GM12878 (cell line): ENCODE data around the gene MTMR10. TPM values are rescaled to one million over a fixed set of nuclear protein-coding genes. Genes with fewer than 3 reads are reported as not detected.

ENCODE experiments used
- ATAC-seq: fragments of 200-7000 bp; cut with Tn5 transposase; 3 replicates; pipeline ENCODE4 v1.9.1; 2020; ENCODE audit warnings: mild to moderate bottlenecking, moderate library complexity
- BruUV-seq: library from RNA; stranded (reverse); fragments of 400-500 nt; replicated peaks from 2 replicates; lab custom pipeline; 2021; lab: Mats Ljungman, UMichigan
- CTCF ChIA-PET: fragments of 300-600 bp; sonication (Branson Sonifier 250); formaldehyde crosslinking; extraction: SDS; loops from one replicate; lab custom pipeline; 2021; ENCODE audit warnings: inconsistent platforms; lab: Yijun Ruan, JAX
- POLR2A ChIA-PET: fragments of 350-600 bp; formaldehyde crosslinking; extraction: SDS; loops from one replicate; lab custom pipeline; 2021; ENCODE audit warnings: inconsistent platforms; lab: Charles Lee
- RAD21 ChIA-PET: fragments of 300-600 bp; sonication (Branson Sonifier 250); formaldehyde crosslinking; loops from one replicate; lab custom pipeline; 2023; ENCODE audit warnings: antibody characterized with exemption; ENCODE audit not compliant: unreplicated experiment; lab: Charles Lee
- SMC1A ChIA-PET: fragments of 300-600 bp; sonication (Branson Sonifier 250); formaldehyde crosslinking; loops from one replicate; lab custom pipeline; 2023; ENCODE audit not compliant: unreplicated experiment, uncharacterized antibody; lab: Charles Lee
- DNase-seq: peaks from one replicate; pipeline ENCODE4 v3.0.0-alpha.2; 2011; ENCODE audit warnings: low read depth, low spot score
- FAIRE-seq: peaks from 3 replicates; lab custom pipeline; 2011; peaks lifted over from hg19 to GRCh38; lab: Jason Lieb, UNC
- H2AFZ ChIP-seq: 2 replicates; pipeline ENCODE4 v1.6.0; 2011; ENCODE audit warnings: low read depth, low read length, control low read depth; ENCODE audit not compliant: control insufficient read depth
- H3K27ac ChIP-seq: 2 replicates; pipeline ENCODE4 v1.5.1; 2011; ENCODE audit warnings: control low read depth; ENCODE audit not compliant: control insufficient read depth, insufficient read depth
- H3K27me3 ChIP-seq, 2 experiments: replicated peaks in 1 of 2; 2 replicates each; pipeline versions ENCODE4 v1.6.0 to v1.6.1; 2011; ENCODE audit warnings: low read length in 1 of 2; ENCODE audit not compliant: control insufficient read depth in 2 of 2, insufficient read depth in 2 of 2
- H3K36me3 ChIP-seq, 2 experiments: 2 replicates each; pipeline ENCODE4 v1.5.1; 2011; ENCODE audit warnings: low read length in 1 of 2; ENCODE audit not compliant: control insufficient read depth in 2 of 2, insufficient read depth in 2 of 2
- H3K4me1 ChIP-seq: 2 replicates; pipeline ENCODE4 v1.6.1; 2011; ENCODE audit warnings: mild to moderate bottlenecking, low read length, moderate library complexity, mixed read lengths; ENCODE audit not compliant: control insufficient read depth, insufficient read depth
- H3K4me2 ChIP-seq: 2 replicates; pipeline ENCODE4 v1.6.0; 2011; ENCODE audit warnings: control low read depth; ENCODE audit not compliant: control insufficient read depth, insufficient read depth
- H3K4me3 ChIP-seq: fragments of 200-600 bp; sonication (generic); 2 replicates; pipeline ENCODE4 v1.5.1; 2016
- H3K79me2 ChIP-seq: 2 replicates; pipeline ENCODE4 v1.6.0; 2011; ENCODE audit warnings: low read length; ENCODE audit not compliant: control insufficient read depth, insufficient read depth
- H3K9ac ChIP-seq: 2 replicates; pipeline ENCODE4 v1.8.0; 2011; ENCODE audit warnings: low read length, control low read depth, mixed read lengths; ENCODE audit not compliant: control insufficient read depth, insufficient read depth
- H3K9me3 ChIP-seq: replicated peaks from 3 replicates; pipeline ENCODE4 v1.5.1; 2011; ENCODE audit warnings: mild to moderate bottlenecking, low read length; ENCODE audit not compliant: control insufficient read depth, insufficient read depth
- H4K20me1 ChIP-seq: 2 replicates; pipeline ENCODE4 v1.6.0; 2011; ENCODE audit not compliant: control insufficient read depth, insufficient read depth
- BCL11A ChIP-seq: IDR thresholded peaks from 2 replicates; pipeline ENCODE4 v1.6.1; 2011; ENCODE audit warnings: low read depth, low read length
- BHLHE40 ChIP-seq, 2 experiments: fragments of 450-650 bp in 1 of 2; IDR thresholded peaks; 2 replicates each; pipeline ENCODE4 v1.6.1; 2011 to 2017; ENCODE audit warnings: low read depth in 2 of 2, borderline replicate concordance in 1 of 2, improper control_type of control experiment in 1 of 2, low read length in 1 of 2, mild to moderate bottlenecking in 1 of 2
- BRCA1 ChIP-seq: IDR thresholded peaks from 2 replicates; pipeline ENCODE4 v1.6.1; 2011; ENCODE audit warnings: low read depth, low read length, improper control_type of control experiment
- CHD2 ChIP-seq: IDR thresholded peaks from 2 replicates; pipeline ENCODE4 v1.6.1; 2011; ENCODE audit warnings: low read depth, low read length, improper control_type of control experiment, borderline replicate concordance
- EED ChIP-seq: sonication (generic); IDR thresholded peaks from 2 replicates; pipeline ENCODE4 v1.6.1; 2016; ENCODE audit warnings: antibody characterized with exemption, low read depth
- EGR1 ChIP-seq, 2 experiments: IDR thresholded peaks; 1 replicate in 1 of 2; 2 replicates in 1 of 2; pipeline ENCODE4 v1.6.1; 2011 to 2012; ENCODE audit warnings: low read depth in 2 of 2, low read length in 2 of 2, borderline replicate concordance in 1 of 2, mild to moderate bottlenecking in 1 of 2, moderate library complexity in 1 of 2
- HDGF ChIP-seq: fragments of 450-650 bp; IDR thresholded peaks from 2 replicates; pipeline ENCODE4 v1.6.1; 2016; ENCODE audit warnings: antibody characterized with exemption
- JUNB ChIP-seq: IDR thresholded peaks from 2 replicates; pipeline ENCODE4 v1.6.1; 2016; ENCODE audit warnings: antibody characterized with exemption, mild to moderate bottlenecking
- LARP7 ChIP-seq: fragments of 450-650 bp; IDR thresholded peaks from 2 replicates; pipeline ENCODE4 v1.6.1; 2017; ENCODE audit warnings: mild to moderate bottlenecking
- NBN ChIP-seq: fragments of 450-650 bp; IDR thresholded peaks from 2 replicates; pipeline ENCODE4 v1.6.1; 2016
- NFXL1 ChIP-seq: fragments of 450-650 bp; IDR thresholded peaks from 2 replicates; pipeline ENCODE4 v1.6.1; 2017; ENCODE audit warnings: antibody characterized with exemption, mild to moderate bottlenecking, borderline replicate concordance
- POLR2A ChIP-seq: IDR thresholded peaks from 2 replicates; pipeline ENCODE4 v1.6.1; 2011; ENCODE audit warnings: low read depth, mild to moderate bottlenecking, low read length
- POU2F2 ChIP-seq: IDR thresholded peaks from 3 replicates; pipeline ENCODE4 v1.6.1; 2011; ENCODE audit warnings: low read depth, mild to moderate bottlenecking, low read length, borderline replicate concordance
- SMAD1 ChIP-seq: fragments of 450-650 bp; IDR thresholded peaks from 2 replicates; pipeline ENCODE4 v1.6.1; 2018; ENCODE audit warnings: mild to moderate bottlenecking, low read depth; ENCODE audit not compliant: partially characterized antibody
- SMARCA5 ChIP-seq: fragments of 450-650 bp; IDR thresholded peaks from 2 replicates; pipeline ENCODE4 v1.6.1; 2017; ENCODE audit warnings: mild to moderate bottlenecking
- SUZ12 ChIP-seq: fragments of 200-600 bp; sonication (generic); IDR thresholded peaks from one replicate; pipeline ENCODE4 v1.6.1; 2018; ENCODE audit warnings: antibody characterized with exemption, mild to moderate bottlenecking; ENCODE audit not compliant: unreplicated experiment
- ZNF217 ChIP-seq: fragments of 450-650 bp; IDR thresholded peaks from 2 replicates; pipeline ENCODE4 v1.6.1; 2017; ENCODE audit warnings: antibody characterized with exemption, mild to moderate bottlenecking
- ZNF592 ChIP-seq: fragments of 450-650 bp; IDR thresholded peaks from 2 replicates; pipeline ENCODE4 v1.6.1; 2017; ENCODE audit warnings: mild to moderate bottlenecking, moderate library complexity
- ZZZ3 ChIP-seq: IDR thresholded peaks from 2 replicates; pipeline ENCODE4 v1.6.1; 2011; ENCODE audit warnings: low read depth; ENCODE audit not compliant: control insufficient read depth, insufficient read length
- WGBS: methylation state at CpG from one replicate; pipeline ENCODE4 v1.1.6; 2016; ENCODE audit warnings: low lambda C conversion rate; ENCODE audit not compliant: insufficient replicate concordance, insufficient coverage; ENCODE audit errors: missing lambda C conversion rate; 5-methylcytosine and 5-hydroxymethylcytosine counted together
- in situ Hi-C: fragments of 300-500 bp; cut with MboI; formaldehyde crosslinking; loops from 9 replicates; pipeline ENCODE4 v1.14.3; 2018; ENCODE audit warnings: mixed read lengths
- intact Hi-C: fragments of 100-400 bp; cut with micrococcal nuclease; formaldehyde crosslinking; loops from one replicate; pipeline ENCODE4 v1.14.2; 2022; ENCODE audit not compliant: unreplicated experiment
- polyA plus RNA-seq, 11 experiments: library from polyadenylated mRNA; depleted of rRNA in 4 of 11; unstranded in 6 of 11; stranded (reverse) in 5 of 11; fragments of >200 nt; fragmentation: Nextera tagmentation in 4 of 11; fragmentation: Illumina TruSeq in 1 of 11; extraction: Ambion mirVana in 4 of 11; extraction: Trizol in 1 of 11; gene quantifications; 1 replicate in 1 of 11; 2 replicates in 10 of 11; pipeline versions ENCODE4 v1.2.1 to v1.2.3, GENCODE V29; 2011 to 2016; ENCODE audit warnings: inconsistent platforms in 2 of 11, missing spikeins in 2 of 11, low read depth in 1 of 11
- total RNA-seq, 4 experiments: library from RNA; depleted of rRNA in 3 of 4; stranded (reverse); fragments of >200 nt in 3 of 4; fragmentation: Illumina TruSeq in 1 of 4; extraction: Trizol in 1 of 4; gene quantifications; 2 replicates each; pipeline versions ENCODE4 v1.2.1 to v1.2.3, GENCODE V29; 2013 to 2021
- TF ChIP-seq, protein P1 (sequence below): fragments of 450-650 bp; IDR thresholded peaks from 2 replicates; pipeline ENCODE4 v1.6.1; 2016; ENCODE audit warnings: mild to moderate bottlenecking, moderate library complexity, borderline replicate concordance

The MTMR10 gene
- total and polyA plus RNA-seq, 10 of the 15 experiments (the other 5 are each of a cell fraction or from before 2014, with no cell fraction given) = 1.9 to 13.6 (median 8.9) TPM

DNA sequence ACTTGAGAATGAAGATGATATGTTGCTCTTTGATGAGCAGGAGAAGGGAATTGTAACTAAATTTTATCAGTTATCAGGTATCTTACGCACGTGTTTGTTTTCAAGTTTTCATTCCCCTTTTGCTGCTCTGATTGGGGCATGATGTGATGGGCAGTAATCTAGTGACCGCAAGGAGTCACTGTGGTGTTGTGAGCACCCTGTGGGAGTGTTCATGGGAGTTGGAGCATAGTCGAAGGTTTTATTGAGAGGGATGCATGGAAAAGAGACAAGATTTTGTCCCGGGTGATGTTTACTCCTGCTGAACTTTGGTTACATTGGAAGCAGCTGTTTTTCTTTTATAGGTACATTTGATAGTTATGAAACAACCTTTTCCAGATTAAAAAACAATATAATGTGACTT lies 85.6 kb downstream of the MTMR10 start:
- WGBS = 98% methylated on average over 5 of the region's 5 CpGs

More for the DNA sequence above, 85.6 kb downstream of the MTMR10 start:
- no TSS peak for BruUV-seq
- Histone ChIP-seq H3K36me3 (peaks cover 2 to 4% of the 10 kb centered on the region in 2 experiments; a peak in 3 of 4 replicates), H2AFZ (no peak overlapping the region), H3K9ac (no peak overlapping the region), H3K4me1 (no peaks in the 10 kb centered on the region), H3K79me2 (no peaks in the 10 kb centered on the region), H4K20me1 (no peaks in the 10 kb centered on the region), H3K9me3 (no peaks in the 10 kb centered on the region), H3K4me3 (no peak overlapping the region), H3K4me2 (no peak overlapping the region), H3K27ac (no peak overlapping the region), H3K27me3 (no peaks in the 10 kb centered on the region)
- in situ Hi-C loops = no loop called here
- FAIRE-seq = no peak
- ChIA-PET RAD21 (no interaction called here), CTCF (interaction anchor here (1.7 kb wide), 2 partner anchors 12 to 223 kb away, joined by 3 read pairs; no protein-coding TSS in a partner anchor), POLR2A (no interaction called here), SMC1A (no interaction called here)
- no peak for ATAC-seq
- intact Hi-C loops = loop anchor here (10.0 kb wide), 1 partner anchor 419 kb away; the partner anchor contains the start of gene KLF13
- TF ChIP-seq EED = no peak
- no peak for TF ChIP-seq ZNF217
- no peak for TF ChIP-seq POLR2A
- TF ChIP-seq, protein P1, sequence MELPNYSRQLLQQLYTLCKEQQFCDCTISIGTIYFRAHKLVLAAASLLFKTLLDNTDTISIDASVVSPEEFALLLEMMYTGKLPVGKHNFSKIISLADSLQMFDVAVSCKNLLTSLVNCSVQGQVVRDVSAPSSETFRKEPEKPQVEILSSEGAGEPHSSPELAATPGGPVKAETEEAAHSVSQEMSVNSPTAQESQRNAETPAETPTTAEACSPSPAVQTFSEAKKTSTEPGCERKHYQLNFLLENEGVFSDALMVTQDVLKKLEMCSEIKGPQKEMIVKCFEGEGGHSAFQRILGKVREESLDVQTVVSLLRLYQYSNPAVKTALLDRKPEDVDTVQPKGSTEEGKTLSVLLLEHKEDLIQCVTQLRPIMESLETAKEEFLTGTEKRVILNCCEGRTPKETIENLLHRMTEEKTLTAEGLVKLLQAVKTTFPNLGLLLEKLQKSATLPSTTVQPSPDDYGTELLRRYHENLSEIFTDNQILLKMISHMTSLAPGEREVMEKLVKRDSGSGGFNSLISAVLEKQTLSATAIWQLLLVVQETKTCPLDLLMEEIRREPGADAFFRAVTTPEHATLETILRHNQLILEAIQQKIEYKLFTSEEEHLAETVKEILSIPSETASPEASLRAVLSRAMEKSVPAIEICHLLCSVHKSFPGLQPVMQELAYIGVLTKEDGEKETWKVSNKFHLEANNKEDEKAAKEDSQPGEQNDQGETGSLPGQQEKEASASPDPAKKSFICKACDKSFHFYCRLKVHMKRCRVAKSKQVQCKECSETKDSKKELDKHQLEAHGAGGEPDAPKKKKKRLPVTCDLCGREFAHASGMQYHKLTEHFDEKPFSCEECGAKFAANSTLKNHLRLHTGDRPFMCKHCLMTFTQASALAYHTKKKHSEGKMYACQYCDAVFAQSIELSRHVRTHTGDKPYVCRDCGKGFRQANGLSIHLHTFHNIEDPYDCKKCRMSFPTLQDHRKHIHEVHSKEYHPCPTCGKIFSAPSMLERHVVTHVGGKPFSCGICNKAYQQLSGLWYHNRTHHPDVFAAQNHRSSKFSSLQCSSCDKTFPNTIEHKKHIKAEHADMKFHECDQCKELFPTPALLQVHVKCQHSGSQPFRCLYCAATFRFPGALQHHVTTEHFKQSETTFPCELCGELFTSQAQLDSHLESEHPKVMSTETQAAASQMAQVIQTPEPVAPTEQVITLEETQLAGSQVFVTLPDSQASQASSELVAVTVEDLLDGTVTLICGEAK = no peak
- no peak for TF ChIP-seq POU2F2
- TF ChIP-seq BHLHE40 (IDR thresholded peaks at IDR 0.05; ENCODE audit: borderline replicate concordance in 1 of 2, low read depth in 2 of 2, low read length in 1 of 2) = no peak
- TF ChIP-seq SMARCA5 = no peak
- no peak for TF ChIP-seq BCL11A
- TF ChIP-seq ZNF592 = no peak
- TF ChIP-seq LARP7 = no peak
- no peak for TF ChIP-seq CHD2
- TF ChIP-seq BRCA1 = no peak
- TF ChIP-seq HDGF = no peak
- TF ChIP-seq NFXL1 = no peak
- no peak for TF ChIP-seq ZZZ3
- no peak for TF ChIP-seq SMAD1
- TF ChIP-seq JUNB = no peak
- no peak for TF ChIP-seq EGR1 (IDR thresholded peaks at IDR 0.05; ENCODE audit: borderline replicate concordance in 1 of 2, low read depth in 2 of 2, low read length in 2 of 2)
- TF ChIP-seq NBN = no peak
- no peak for TF ChIP-seq SUZ12
- DNase-seq = no peak
